ENCODE data around the gene CFAP300.

The CFAP300 gene

DNA sequence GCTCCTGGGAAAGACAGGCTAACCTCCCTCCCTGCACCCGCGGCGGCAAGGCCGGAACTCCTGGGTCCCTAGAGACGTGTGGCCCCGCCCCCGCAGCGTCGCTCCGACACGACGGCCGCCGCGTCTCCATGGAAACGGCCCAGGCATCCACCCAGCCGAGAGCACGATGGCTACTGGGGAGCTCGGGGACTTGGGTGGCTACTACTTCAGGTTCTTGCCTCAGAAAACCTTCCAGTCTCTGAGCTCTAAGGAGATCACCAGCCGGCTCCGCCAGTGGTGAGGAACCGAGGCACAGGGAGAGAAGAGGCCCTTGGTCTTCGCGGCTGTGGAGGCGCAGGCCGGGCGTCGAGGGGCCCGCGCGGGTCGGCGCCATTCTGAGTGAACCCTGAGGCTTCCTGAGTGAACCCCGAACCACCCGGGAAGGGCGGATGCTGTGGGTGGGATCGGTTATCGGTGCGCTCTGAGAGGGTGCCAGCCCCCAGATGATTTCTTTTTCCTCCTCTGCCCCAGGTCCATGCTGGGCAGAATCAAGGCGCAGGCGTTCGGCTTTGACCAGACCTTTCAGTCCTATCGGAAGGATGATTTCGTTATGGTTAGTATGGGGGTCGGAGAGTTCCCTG lies at the start of gene CFAP300:
Gene CFAP300, plus strand, starts transcription at position 133 of the 620 bp plus-strand sequence. Its CDS starts 34 bp downstream, at position 167.
- no peak for DNase-seq

DNA sequence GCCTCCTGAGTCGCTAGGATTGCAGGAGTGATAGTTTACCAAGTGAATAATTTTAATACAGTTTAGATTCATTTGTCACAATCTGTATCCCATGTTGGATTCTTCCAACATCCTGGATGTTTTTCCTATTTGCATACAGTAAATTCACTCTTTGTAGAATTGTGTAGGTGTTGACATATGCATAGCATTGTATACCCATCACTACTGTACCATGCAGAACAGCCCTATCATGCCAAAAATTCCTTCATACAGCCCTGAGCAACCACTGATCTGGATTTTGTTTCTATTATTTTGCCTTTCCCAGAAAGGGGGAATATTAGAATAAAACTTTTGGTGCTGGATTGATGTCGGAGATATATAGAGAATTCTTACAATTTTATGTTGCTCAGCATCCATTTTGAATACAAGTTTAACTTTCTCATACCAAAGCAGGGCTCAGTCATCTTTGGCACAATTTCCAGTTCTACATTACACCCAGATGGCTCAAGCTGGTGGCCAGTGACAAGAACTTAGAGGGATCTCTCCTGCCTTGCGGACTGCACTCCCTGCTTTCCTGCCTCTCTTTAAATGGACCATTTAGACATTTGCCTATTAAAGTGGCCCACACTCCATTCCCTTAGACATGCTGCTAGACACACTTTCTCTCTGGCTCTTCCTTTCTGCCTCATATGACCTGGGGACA lies 45.4 kb upstream of the CFAP300 start:
- DNase-seq, result no peak

GRCh38 chr11:102004220-102004619 lies 43.0 kb upstream of the CFAP300 start:
- DNase-seq, result no peak

GRCh38 chr11:102005306-102005705 lies 41.9 kb upstream of the CFAP300 start:
- DNase-seq, result no peak

DNA sequence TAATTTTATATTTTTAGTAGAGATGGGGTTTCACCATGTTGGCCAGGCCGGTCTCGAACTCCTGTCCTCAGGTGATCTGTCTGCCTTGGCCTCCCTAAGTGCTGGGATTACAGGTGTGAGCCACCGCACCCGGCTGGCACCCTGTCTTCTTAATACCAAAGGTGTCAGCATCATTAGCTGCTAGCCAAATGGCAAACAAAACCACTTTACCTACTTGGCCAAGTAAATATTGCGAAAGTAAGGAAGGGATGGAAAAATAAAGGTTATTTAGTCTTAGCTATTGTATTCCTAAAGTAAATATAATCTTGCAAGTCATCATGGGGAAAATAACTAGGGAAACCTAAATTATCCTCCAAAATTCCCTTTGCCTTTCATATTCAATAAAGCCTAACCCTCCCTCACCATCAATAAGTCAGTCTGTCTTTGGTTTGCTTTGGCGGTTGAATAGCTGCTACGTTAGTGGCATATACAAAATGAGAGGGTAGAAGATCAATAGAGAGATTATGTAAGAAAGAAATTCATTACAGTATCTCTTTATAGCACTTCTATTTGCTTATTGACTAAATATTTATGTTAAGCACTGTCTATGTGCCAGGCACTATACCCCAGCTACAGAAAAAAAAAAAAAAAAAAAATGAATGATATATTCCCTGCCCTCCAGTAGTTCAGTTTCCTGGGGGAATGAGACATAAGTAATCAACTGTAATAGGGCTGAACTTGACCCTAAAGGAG lies 40.2 kb upstream of the CFAP300 start:
- no peak for DNase-seq

DNA sequence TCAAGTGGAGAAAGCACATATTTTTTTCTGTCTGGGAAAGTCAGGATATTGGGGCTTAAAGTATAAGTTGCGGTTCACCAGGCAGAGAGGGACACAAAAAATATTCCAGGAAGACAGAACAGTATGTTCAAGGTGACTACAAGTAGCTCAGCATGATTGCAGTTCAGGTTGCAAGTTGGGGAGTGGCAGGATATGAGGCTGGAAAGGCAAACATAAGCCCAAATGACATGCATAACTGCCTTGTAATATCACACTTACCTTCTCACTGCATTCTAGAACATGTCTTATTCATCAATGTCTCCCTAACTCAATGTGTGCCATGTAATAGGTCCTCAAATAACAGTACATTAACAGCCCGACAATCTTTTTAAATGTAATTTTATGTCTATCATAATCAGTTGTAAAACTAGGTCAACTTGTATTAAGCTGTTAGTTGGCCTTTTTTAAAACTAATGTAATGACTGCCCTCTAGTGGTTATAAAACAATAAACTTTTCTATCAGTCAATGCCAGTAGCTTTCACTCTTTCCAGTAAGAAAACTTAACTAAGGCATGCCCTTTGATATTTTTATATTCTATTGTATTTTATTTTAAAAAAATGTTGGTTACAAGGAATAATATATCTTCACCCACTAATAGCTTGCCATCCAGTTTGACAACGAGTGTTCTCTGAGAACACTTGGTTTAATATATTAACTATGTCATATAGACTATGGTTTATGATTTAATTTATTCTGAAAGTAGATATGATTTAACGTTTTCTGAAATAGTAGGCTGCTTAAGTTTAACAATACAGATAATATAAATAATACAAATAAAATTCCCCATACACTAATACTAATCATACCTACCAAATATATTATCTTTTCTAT lies 39.4 kb upstream of the CFAP300 start:
- peak; percentile 32 for DNase-seq

DNA sequence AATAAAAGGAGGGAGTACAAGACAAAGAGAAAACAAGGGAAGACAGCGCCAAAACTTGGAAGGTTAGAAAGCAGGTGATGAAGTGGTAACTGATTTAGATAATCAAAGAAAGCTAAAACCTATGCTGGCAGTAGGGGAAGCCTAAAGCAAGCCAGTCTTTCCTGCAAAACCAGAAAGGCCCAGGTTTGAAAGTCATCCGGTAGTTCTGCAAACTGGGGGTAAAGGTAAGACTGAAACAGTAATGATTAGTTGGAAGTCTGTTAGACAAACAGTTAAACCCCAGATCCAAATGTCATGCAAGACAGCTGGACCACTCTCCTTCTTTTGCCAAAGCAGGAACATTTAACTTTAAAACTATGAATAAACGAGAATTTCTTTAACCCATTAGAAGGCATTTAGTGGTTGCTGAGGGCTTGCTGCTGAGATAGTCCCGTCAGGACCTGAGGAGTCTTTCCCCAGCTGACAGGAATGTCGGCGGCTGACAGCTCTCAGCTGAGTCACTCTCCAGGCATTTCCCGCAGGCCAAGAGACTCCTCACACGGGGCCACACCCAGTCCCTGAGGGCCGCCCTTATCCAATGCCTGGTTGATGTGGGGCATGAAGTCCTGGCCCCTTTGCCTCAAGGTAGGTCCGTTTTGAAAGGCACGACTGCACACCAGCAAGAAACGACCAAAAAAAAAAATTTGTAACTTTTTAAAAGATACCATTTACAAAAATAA lies 36.3 kb upstream of the CFAP300 start:
- DNase-seq, result no peak

DNA sequence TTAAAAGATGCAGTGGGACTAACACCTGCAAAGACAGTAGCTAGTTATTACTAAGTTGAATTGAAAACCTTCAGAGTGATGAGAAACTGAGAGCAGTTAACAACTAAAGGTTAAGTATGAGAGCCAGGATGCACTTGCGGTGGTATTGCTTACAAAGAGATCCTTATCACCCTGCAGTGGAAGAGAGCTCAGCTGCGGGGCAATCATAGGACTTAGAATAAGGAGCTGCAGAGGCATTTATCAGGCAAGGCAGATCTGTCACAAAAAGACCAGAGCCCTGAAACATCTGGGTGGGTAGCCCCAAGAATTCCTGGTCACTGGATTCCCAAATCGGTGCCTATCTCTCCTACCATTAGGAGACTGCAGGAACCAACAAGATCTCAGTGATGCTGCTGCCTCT lies 34.3 kb upstream of the CFAP300 start:
- no peak for DNase-seq

GRCh38 chr11:102014756-102015155 lies 32.5 kb upstream of the CFAP300 start:
- no peak for DNase-seq

DNA sequence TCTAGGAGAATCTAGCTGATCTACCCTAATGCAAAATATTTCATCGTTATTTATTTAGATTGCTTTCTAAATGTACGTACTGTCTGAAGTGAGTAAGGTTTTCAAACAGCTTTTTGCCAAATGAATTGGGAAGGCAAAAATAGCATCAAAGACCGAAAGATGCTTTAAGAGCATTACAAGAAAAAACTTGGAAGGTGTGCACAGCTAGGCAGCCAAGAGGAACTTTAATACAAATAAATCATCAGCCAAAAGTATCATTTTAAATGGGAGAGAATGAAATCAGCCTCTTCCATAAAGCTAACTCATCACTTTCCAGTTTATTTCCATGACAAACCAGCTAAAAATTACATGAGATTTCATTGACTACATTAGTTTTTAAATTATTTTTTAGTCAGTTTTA lies 30.2 kb upstream of the CFAP300 start:
- no peak for DNase-seq

DNA sequence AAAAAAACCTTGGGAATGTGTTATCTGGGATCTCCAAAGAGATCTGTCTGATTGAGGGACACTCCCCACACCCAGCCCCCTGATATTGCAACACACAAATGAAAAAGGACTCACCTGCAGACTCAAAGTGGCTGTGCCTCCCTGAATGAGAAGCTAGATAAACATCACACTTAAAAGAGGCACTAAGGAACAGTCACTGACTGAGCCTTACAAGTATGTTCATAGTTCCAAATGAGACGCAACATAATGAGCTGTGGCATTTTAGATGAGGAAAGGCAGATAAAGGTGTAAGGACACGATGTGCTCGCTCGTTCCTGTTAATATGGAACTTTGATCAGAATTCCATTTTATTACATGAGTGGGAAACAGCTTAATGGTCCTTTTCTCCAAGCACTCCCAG lies 21.0 kb upstream of the CFAP300 start:
- no peak for DNase-seq

DNA sequence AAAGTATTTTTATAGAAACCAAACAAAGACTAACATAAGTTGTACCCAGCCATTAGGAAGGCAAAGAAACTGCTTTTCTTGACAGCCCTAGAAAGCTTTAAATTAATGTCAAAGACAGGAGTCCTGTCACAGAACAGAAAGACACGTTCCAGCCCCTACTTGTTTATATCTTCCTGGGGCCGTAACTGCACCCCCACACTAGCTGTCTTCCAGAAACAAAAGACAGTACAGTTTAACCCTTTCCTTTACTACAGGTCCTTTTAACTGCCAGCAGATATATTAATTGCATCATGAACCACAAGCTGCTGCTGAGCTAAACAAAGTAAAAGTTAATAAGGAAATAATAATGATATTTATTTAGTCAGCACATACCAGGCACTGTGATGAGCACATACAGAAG lies 20.3 kb upstream of the CFAP300 start:
- no peak for DNase-seq

DNA sequence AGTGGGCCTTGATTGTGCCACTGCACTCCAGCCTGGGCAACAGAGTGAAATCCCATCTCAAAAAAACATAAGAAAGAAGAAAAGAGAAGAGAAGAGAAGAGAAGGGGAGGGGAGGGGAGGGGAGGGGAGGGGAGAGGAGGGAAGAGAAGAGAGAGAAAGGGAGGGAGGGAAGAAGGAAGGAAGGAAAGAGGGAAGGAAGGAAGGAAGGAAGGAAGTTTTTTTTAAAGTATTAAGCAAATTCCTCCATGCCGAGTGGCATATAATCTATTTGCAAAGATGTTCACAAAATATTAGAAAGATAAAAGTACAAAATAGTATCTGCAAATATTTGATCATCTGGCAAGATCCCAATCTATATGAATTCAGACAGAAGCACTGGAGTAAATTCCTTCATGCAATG lies 10.5 kb upstream of the CFAP300 start:
- no peak for DNase-seq

DNA sequence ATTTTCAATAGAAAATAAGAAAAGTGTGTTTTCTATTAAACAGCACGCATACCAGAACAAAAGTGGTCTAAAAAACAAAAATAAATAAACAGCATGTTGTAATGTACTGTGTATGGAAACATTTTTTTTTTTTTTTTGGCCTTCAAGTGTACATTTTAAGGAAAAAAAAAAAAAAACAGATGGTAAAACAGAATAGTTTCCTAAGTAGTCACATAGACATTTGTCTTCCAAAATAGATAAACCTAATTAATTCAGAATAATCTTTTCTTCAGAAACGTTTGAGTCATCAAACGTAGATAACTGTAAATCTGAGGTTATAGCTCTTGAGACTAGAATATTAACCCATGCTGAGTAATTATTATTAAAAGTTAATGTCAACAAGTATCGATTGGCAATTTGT lies 396 bp upstream of the CFAP300 start:
- DNase-seq, result no peak

DNA sequence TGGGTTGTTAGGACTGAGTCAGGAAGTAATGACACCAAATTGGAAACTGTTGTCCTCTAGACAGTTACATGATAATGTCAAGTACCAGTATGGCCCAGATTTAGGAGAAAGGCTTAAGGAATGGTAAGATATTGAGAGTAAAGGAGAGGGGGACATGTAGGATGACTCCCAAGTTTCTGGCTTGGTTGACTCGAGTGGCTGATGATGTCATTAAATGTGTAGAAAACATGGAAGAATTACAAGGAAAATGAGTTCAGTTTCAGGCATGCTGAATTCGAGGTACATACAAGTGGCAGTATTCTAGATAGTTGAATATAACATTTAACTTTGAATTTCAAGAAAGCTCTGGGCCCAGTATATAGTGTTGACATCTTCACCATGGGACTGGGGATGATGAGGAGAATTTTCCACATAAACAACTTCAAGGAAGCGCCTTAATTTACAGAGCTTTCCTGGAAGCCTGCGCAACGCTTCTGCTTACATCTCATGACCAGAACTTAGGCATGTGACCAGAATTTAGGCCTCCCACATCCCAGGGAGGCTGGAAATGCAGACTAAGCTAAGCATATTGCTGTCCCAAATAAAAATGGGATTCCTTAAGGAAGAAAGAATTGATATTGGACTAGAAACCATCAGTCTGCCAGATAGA lies 3.8 kb downstream of the CFAP300 start:
- DNase-seq, result no peak

DNA sequence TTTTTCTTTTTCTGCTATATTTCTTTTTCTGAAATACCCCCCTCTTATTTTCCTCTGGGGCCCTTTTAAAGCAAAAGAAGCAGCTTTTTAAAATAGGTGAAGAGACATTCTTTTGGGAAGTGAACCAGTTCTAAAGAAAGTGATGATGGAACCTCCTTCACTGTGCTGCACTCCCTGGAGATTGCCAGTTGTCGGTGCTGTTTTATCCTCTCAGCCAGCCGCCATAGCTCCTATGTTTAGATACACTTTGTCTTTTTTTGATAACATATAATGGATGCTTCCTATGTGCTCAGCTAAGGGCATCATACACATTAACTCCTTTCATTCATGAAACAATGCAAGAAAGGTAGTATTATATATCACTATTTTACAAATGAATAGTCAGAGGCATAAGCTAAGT lies 14.0 kb downstream of the CFAP300 start:
- no peak for DNase-seq

DNA sequence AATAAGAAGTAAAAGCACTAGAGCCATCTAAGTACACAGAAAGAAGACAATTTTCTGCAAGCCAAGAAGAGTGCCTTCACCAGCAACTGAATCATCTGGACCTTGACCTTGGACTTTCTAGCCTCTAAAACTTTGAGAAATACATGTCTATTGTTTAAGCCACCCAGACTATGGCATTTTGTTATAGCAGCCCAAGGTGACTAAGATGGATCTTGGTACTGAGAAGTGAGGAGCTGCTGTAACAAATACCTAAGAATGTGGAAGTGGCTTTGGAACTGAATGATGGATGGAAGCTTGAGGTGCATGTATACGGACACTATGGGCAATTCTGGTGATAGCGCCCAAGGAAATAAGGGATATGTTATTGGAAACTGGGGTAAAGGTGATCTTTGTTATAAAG lies 14.9 kb downstream of the CFAP300 start:
- DNase-seq, result no peak

- DNase-seq, result no peak
These were observed 17.1 kb downstream of the CFAP300 start for GRCh38 chr11:102064316-102064715.

DNA sequence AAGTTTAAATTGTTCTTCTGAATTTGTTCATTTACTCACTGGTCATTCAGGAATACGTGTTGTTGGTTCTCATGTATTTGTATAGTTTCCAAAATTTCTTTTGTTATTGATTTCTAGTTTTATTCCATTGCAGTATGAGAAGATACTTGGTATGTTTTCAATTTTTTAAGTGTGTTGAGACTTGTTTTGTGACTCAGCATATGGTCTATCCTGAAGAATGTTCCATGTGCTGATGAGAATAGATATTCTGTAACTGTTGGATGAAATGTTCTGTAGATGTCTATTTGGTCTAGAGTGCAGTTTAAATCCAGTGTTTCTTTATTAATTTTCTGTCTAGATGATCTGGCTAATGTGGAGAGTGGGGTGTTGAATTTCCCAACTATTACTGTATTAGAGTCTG lies 23.5 kb downstream of the CFAP300 start:
- no peak for DNase-seq

DNA sequence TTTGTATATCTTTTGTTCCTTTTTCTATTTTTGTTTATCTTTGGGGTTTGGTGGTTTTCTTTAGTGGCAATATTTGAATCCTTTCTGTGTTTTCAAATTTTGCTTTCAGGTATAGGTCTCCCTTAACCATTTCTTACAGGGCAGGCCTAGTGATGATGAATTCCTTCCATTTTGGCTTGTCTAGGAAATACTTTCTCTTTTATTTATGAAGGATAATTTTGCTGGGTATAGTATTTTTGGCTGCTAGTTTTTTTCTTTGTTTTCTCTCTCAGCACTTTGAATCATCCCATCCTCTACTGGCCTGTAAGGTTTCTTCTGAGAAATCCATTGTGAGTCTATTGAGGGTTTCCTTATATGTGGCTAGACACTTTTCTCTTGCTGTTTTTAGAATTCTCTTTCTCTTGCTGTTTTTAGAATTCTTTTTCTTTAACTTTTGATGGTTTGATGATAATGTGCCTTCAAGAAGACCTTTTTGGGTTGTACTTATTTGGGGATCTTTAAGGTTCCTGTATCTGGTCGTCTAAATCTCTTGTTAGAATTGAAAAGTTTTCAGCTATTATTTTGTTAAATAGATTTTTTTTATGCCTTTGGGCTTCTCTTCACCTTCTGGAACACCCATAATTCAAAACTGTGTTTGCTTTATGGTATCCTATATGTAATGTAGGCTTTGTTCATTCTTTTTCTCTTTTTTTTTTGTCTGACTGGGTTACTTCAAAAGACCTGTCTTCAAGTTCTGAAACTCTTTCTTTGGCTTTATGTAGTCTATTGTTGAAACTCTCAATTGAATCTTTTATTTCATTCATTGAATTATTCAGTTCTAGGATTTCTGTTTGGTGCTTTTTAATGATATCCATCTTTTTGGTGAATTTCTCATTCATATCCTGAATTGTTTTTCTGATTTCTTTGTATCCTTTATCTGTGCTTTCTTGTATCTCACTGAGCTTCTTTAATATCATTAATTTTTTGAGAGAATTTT lies 24.5 kb downstream of the CFAP300 start:
- no peak for DNase-seq

GRCh38 chr11:102073253-102073652 lies 26.0 kb downstream of the CFAP300 start:
- DNase-seq, result no peak
